ENCODE measurements around the gene HIC1.

The HIC1 gene

GRCh38 chr17:2093349-2093748, 38.4 kb downstream of the HIC1 start:
- Histone ChIP-seq H3K4me3 (replicated peaks; ENCODE audit: insufficient read depth, low read length) (no peak overlapping the region), H3K27me3 (ENCODE audit: insufficient read depth, poor library complexity, severe bottlenecking) (no peaks in the 10 kb centered on the region), H3K27ac (replicated peaks) (no peak overlapping the region)
- TF ChIP-seq POLR2AphosphoS5 (IDR thresholded peaks at IDR 0.05; ENCODE audit: low read depth) (no peak), SPI1 (IDR thresholded peaks at IDR 0.05; ENCODE audit: borderline replicate concordance, low read depth) (no peak)
- TF ChIP-seq, protein P1, sequence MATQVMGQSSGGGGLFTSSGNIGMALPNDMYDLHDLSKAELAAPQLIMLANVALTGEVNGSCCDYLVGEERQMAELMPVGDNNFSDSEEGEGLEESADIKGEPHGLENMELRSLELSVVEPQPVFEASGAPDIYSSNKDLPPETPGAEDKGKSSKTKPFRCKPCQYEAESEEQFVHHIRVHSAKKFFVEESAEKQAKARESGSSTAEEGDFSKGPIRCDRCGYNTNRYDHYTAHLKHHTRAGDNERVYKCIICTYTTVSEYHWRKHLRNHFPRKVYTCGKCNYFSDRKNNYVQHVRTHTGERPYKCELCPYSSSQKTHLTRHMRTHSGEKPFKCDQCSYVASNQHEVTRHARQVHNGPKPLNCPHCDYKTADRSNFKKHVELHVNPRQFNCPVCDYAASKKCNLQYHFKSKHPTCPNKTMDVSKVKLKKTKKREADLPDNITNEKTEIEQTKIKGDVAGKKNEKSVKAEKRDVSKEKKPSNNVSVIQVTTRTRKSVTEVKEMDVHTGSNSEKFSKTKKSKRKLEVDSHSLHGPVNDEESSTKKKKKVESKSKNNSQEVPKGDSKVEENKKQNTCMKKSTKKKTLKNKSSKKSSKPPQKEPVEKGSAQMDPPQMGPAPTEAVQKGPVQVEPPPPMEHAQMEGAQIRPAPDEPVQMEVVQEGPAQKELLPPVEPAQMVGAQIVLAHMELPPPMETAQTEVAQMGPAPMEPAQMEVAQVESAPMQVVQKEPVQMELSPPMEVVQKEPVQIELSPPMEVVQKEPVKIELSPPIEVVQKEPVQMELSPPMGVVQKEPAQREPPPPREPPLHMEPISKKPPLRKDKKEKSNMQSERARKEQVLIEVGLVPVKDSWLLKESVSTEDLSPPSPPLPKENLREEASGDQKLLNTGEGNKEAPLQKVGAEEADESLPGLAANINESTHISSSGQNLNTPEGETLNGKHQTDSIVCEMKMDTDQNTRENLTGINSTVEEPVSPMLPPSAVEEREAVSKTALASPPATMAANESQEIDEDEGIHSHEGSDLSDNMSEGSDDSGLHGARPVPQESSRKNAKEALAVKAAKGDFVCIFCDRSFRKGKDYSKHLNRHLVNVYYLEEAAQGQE (IDR thresholded peaks at IDR 0.05; ENCODE audit: insufficient replicate concordance, low read depth) = no peak
- TF ChIP-seq, protein P2, sequence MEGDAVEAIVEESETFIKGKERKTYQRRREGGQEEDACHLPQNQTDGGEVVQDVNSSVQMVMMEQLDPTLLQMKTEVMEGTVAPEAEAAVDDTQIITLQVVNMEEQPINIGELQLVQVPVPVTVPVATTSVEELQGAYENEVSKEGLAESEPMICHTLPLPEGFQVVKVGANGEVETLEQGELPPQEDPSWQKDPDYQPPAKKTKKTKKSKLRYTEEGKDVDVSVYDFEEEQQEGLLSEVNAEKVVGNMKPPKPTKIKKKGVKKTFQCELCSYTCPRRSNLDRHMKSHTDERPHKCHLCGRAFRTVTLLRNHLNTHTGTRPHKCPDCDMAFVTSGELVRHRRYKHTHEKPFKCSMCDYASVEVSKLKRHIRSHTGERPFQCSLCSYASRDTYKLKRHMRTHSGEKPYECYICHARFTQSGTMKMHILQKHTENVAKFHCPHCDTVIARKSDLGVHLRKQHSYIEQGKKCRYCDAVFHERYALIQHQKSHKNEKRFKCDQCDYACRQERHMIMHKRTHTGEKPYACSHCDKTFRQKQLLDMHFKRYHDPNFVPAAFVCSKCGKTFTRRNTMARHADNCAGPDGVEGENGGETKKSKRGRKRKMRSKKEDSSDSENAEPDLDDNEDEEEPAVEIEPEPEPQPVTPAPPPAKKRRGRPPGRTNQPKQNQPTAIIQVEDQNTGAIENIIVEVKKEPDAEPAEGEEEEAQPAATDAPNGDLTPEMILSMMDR (IDR thresholded peaks at IDR 0.05; ENCODE audit: insufficient read depth, low read length) = no peak
- DNase-seq (ENCODE audit: low read depth in 1 of 2, low spot score in 1 of 2) = no peak

DNA sequence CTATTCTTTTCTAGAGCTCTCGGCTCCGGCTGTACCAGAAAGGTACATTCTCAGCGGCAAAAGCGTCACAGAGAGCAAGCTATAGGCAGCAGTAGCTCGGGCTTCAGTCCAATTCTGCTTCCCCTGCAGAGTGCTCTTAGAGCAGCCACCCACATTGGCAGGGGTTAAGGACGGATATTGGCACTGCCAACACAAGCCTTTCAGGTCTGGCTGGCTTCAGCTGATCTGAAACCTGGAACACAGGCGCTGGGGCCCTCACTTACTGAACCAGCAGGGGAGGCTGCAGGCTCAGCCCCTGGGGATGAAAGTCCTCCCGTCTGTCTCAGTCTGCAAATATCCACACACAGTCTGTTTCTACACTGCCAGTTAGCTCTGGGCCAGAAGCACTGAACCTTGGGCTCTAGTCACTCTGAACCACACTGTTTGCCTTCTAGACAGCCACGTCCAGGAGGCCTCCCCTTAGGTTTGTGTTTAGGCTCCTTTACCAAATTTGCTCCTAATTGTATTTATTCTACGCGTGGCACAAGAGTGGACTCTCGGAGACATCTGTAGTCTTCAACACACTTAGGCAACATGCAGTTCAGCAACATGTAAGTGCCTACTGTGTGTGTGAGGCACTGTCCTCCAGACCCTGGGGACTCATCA, 40.1 kb downstream of the HIC1 start:
- DNase-seq (ENCODE audit: low read depth in 1 of 2, low spot score in 1 of 2) = no peak
- Histone ChIP-seq H3K27me3 (ENCODE audit: insufficient read depth, poor library complexity, severe bottlenecking) (no peaks in the 10 kb centered on the region), H3K27ac (replicated peaks) (no peak overlapping the region), H3K4me3 (replicated peaks; ENCODE audit: insufficient read depth, low read length) (no peak overlapping the region)
- no peak for TF ChIP-seq GABPA (IDR thresholded peaks at IDR 0.05; ENCODE audit: low read depth)
- no peak for TF ChIP-seq POLR2AphosphoS5 (IDR thresholded peaks at IDR 0.05; ENCODE audit: low read depth)
- TF ChIP-seq, protein P2 (IDR thresholded peaks at IDR 0.05; ENCODE audit: insufficient read depth, low read length) = no peak
- no peak for TF ChIP-seq SPI1 (IDR thresholded peaks at IDR 0.05; ENCODE audit: borderline replicate concordance, low read depth)
- TF ChIP-seq, protein P1 (IDR thresholded peaks at IDR 0.05; ENCODE audit: insufficient replicate concordance, low read depth) = no peak

DNA sequence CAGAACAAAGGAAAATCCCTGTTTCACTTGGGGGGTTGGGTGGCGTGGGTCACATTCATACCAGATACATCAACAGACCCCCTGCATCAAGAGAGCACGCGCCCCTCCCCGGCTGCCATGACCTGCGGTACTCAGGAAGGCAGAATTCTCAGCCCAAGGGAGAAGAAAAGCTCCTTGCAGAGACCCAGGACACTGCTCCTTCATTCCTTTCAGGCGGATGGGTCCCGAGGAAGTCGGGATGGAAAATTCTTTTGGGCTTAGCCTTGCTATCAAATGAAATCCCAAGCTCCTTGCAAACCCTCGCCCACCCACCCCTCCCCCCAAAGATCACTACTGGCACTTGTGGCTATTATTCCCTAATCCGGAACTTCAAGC, 40.6 kb downstream of the HIC1 start:
- no peaks in the 10 kb centered on the region for H3K27me3 ChIP-seq (ENCODE audit: insufficient read depth, poor library complexity, severe bottlenecking)
- no peak for DNase-seq (ENCODE audit: low read depth in 1 of 2, low spot score in 1 of 2)
- TF ChIP-seq, protein P1 (IDR thresholded peaks at IDR 0.05; ENCODE audit: insufficient replicate concordance, low read depth) = no peak
- no peak for TF ChIP-seq POLR2AphosphoS5 (IDR thresholded peaks at IDR 0.05; ENCODE audit: low read depth)
- no peak for TF ChIP-seq GABPA (IDR thresholded peaks at IDR 0.05; ENCODE audit: low read depth)
- TF ChIP-seq, protein P2 (IDR thresholded peaks at IDR 0.05; ENCODE audit: insufficient read depth, low read length) = no peak
- no peak for TF ChIP-seq SPI1 (IDR thresholded peaks at IDR 0.05; ENCODE audit: borderline replicate concordance, low read depth)
- H3K27ac ChIP-seq (replicated peaks) = no peak overlapping the region
- H3K4me3 ChIP-seq (replicated peaks; ENCODE audit: insufficient read depth, low read length) = no peak overlapping the region

Measured in HL-60 (cell line).